ENCODE measurements around the gene LXN.

DNA sequence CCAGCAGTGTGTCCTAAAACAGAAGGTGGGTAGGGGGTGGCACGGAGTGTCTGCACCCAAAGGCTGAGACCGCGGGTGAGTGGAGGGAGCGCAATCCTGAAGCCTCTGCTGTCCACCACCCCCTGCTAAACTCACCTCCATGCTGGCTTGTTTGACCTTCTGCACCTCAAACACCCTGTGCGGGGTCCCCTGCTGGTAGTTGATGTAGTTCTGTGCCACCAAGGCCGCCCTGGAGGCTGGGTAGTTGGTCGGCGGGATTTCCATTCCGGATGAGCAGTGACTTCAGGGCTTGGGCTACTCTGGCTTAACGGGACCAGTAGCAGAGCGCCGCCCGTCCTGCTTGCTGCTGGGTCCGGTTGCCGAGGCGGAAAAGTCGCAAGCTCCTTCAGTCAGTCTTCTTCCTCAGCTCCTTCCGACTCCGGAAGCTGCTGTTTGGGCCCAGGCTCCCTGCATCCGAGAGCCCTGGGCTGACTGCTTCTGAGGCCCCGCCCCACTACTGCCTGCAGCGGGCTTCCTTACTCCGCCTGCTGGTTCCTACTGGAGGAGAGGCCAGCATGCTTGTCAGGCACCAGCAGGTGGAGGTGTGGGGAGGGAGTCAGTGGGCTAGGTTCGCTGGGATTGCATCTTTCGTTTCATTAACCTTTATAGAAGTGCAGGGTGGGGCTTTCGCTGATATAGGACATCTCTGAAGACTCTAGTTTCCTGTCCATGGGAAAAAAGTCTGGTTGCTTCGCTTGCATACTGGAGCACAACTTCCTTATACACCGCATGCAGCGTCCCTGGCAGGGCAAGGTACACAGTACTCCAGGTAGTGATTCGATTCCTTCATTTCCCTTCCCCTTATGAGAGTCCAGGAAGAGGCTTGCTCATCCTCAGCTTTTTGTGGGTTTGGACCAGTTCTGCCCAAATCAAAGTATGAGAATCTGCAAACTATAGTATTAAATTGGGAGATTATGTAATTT, at the start of gene LXN:
- TF ChIP-seq YY1 (IDR thresholded peaks at IDR 0.05; ENCODE audit: insufficient read depth, insufficient read length), result no peak
- no peak for TF ChIP-seq ZNF274 (IDR thresholded peaks at IDR 0.05; ENCODE audit: low read depth, low read length)

All from NT2/D1 (cell line).